GM19240 (cell line): ENCODE data around the gene IGSF21.

Experiments
- DNase-seq: peaks from one replicate; pipeline ENCODE4 v3.0.0; 2011; ENCODE audit warnings: low spot score; ENCODE audit not compliant: insufficient read length

IGSF21 gene

DNA sequence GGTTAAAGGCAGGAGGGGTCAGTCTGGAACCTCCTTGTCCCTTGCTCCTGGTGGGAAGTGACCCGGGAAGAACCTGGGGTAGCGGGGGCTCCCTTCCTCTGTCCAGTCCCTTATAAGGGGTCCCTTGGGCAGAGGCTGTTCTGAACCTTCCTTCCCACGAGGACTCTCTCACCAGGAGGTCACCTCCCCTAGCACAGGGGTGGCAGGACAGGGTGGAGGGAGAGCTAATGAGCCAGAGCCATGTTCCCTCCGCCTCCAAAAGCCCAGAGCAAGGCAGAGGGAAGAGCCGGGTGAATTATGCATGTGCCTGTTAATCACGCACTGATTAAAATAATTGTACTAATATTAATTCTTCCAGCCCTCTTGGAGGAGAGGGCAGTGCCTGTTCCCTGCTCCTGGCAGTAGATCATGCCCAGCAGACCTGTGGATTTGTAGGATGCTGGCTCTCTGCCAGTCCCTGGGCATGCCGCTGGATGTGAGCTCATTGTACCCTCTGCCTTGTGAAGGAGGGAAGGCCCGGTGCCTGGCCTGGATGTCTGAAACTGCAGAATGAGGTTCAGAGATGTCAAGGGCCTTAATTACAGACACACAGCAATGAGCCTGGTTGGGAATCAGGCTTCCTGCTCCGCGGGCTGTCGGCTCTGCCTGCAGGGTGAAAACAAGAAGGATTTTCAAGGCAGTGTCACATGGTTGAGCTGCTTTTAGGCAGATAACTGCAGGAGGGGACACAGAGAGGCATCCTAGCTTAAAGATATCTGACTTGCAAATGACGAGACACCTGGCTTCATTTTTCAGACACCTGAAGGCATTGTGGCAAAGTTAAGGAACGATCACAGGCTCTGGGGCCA lies 68.2 kb downstream of the IGSF21 start:
- no peak for DNase-seq

DNA sequence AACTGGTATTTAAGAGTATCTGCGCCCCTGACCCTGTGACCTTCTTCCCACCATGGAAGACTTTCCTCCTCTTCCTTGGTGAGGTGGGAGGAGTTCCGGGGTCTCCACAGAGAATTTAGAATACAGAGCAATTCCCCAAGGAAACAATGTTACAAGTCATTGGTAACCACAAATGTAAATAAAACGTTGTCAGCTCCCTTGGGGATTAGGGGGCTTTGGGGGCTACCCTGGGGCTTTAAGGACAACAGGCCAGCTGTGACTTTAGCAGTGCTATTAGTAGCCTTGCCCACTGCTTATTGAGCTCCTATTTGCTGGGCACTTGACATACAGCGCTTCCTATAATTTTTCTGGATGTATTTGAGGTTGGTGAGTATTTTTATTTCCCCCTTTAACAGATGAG lies 69.0 kb downstream of the IGSF21 start:
- DNase-seq = no peak

DNA sequence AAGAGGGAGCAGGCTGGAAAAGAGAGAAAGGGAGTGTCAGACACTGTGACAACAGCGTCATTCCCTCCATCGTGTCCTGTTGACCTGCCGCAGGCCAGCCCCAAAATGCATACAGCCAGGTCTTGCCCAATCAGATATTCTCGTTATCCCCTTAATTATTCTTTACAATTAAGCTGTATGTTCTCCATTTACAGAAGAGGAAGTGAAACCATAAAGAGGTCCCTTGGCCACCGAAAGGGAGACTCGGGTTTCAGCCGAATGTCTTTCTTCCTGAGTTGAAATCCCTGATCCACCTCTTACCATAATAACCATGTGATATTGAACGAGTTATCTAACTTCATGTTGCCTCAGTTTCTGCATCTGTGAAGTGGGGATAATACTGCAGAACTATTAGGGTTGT lies 70.5 kb downstream of the IGSF21 start:
- DNase-seq = peak; percentile 19

DNA sequence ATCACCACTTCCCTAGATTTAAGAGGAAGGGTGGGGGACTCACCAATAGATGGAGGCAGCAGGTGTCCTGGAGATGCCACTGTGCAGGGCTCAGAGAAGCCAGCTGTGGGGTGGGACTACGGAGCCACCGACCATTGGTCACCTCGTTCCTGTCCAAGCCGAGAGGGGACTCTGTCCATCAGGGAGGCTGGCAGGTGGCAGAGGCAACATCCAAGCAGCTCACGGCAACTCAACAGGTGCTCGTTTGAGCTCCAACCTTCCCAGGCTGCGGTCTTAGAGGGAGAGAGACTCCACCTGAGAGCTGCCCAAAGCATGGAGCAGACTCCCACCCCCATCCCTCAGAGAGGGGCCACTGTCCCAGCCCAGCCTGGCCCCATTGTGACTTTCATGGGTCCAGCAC lies 71.4 kb downstream of the IGSF21 start:
- no peak for DNase-seq

DNA sequence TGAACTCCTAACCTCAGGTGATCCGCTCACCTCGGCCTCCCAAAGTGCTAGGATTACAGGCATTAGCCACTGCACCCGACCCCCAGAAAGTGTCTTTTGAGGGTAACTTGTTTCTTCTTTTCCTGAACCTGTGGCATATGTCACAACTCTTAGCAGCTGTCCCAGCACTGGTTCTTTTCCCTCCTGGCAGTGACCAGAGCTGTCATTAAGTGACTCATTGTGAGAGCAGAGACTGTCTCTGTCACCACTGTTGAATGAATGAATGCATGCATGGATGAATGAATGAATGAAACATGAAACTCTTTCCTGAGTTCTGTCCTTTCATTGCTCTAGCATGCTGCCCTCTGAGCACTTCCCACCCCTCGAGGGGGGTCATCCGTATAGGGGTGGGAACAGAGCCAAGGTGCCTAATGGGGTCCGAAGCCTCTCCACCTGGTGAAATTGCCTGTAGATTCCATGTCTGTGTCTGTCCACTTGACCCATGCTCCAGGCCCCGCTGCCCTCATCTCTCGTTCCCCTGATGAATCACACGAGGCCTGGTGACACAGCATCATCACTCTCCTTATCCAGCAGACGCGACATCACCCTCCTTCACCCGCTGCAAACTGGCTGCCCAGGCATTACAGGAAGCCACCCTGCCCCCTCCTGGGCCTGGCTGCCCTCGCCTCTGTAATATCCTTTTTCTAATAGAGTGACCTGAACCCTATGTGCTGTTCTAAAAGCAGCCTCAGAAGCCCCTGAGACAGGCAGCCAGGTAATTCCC lies 75.0 kb downstream of the IGSF21 start:
- no peak for DNase-seq

DNA sequence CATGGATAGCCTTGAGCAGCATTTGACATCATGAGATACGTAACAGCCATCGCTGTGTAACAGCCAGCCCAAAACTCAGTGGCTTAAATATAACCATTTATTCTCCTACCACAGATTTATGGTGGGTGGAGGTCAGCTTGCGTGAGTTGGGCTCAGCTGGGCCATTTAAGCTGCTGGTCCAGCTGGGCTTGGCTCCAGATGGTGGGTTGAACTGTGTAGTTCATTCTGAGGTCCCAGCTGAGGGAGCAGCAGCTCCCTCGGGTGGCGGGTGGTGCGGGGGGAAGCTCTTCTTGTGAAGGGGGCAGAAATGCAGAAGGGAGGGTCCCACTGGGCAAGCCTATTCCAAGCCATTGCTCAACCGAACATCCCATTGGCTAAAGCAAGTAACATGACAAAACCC lies 75.9 kb downstream of the IGSF21 start:
- DNase-seq = no peak

DNA sequence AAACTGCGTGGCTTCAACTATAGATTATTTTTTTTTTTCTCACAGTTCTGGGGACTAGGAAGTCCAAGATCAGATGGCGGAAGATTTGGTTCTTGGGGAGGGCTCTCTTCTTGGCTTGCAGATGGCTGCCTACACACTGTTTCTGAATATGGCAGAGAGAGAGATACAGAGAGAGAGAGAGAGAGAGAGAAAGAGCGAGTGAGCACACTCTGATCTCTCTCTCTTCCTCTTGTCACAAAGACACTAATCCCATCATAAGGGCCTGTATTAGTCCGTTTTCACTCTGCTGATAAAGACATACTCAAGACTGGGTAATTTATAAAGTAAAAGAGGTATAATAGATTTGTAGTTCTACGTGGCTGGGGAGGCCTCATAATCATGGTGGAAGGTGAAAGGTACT lies 79.5 kb downstream of the IGSF21 start:
- no peak for DNase-seq

DNA sequence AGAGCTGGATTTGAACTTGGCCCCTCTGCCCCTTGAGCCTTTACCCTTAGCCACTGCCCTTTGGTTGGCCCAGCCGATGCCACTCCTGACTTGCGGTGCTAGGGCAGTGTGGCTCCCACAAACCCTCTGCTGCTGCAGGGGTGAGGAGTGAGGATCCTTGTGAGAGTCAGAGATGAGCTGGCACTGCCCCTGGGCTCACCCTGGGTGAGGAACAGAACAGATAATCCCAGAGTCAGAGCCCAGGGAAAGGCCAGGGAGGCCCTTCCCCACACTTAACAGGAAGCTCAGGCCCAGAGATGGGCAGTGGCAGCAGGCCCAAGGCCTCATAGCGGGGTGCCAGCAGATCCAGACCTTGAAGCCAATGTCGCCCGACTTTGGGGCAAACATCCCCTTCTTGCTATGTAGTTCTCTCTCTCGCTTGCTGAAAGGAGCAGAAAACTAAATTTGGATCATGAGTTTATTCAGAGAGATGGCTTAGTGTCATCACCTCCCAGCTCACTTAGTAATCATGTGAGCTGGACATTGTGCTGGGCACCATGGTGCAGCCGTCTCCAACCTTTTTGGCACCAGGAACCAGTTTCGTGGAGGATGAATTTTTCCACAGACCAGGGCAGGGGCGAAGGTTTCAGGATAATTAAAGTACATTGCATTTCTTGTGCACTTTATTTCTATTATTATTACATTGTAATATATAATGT lies 81.4 kb downstream of the IGSF21 start:
- DNase-seq = no peak

DNA sequence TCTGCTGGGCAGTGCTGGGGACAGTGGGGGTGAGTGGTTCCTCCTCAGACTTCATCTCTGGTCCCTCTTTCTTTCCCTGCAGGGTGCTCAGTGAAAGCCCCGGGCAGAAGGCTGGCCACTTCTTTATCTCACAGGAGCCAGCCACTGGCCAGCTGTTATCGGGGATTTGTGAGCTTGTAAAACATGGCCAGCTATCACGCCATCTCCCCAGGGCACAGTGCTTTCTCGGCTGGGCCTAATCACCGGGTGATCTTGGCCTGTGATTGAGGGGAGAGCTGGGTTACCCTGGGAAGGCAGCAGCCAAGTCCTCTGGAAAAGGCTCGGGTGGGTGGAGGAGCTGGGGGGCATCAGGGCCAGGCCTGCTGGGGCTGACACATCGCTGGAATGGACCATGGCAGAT lies 83.0 kb downstream of the IGSF21 start:
- no peak for DNase-seq

DNA sequence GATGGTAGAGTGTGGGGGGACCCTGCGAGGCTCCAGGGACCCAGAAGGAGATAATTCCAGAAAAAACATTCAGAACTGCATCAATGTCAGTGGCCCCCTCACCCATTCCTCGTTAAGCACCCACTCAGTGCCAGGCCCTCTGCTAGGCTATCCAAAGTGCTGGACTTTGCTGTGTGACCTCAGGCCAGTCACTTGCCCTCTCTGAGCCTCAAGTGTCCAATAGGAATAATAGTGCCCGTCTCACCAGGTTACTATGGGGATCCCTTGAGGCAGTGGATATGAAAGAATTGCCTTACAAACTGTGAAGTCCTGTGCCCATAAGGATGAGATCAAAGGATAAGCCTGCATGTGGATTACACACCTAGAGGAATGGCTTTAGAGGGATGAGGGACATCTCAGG lies 83.4 kb downstream of the IGSF21 start:
- no peak for DNase-seq

DNA sequence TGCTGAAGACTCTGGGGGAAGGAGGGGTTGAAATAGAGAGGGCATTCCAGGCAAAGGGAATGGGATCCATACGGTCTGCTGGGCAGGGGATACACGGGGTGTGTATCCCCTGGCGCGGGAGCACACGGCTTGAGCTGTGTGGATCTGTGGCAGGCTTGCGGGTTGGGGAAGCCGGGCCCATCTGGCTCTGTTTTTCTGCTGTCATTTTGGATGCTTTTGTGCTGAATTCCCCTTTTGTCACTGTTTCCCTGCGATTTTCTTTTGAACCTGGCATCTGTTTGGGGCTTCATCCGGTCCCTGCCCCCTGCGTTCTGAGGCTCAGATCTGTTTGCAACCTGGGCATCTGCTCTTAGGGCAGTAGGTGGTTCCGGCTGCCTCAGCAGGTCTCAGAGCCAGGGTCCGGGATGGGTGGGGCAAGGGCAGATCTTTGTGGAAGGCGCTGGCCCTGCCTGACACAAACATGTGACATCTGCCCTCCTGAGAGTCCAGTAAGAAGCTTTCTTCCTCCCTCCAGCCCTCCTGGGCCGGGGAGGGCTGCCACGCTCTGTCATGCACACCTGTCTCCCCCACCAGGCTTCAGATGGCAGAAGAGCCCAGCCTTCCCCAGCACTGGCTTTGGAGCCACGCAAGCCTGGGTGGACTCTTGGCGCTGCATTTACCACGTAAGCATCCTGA lies 84.0 kb downstream of the IGSF21 start:
- no peak for DNase-seq

DNA sequence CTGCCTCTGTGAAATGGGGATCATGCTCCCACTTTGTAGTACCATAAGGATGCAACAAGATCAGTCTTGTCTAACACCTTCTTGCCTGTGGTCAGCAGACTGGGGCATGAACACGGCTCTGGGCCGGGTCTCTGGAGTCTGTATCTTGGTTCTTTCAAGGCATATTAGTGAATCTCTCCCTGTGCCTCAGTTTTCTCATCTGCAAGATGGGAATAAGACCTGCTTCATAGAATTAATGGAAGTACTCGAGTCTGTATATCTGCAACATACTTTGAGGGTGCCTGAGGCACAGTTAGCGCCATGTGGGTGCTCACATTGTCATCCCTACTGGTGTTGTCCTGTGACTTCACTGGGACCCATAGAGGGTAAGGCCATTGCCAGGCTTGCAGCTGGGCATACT lies 84.6 kb downstream of the IGSF21 start:
- DNase-seq = no peak

DNA sequence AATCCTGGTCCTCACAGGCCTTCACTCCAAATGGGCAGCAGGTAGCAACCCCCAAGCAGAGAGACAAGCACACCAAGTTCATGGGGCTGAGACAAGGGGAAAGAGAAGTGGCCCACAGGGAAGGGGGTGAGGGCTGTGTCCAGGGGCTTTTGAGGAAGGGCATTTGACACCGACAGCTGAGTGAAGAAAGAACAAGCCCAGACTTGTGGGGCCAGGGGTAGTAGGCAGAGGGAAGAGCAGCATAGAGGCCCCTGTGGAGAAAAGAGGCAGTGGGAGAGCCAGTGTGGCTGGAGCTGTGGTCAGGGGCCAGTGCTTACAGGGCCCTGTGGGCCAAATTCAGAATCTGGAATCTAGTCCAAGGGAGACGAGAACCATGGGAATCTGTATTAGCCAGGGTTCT lies 85.4 kb downstream of the IGSF21 start:
- DNase-seq = no peak

DNA sequence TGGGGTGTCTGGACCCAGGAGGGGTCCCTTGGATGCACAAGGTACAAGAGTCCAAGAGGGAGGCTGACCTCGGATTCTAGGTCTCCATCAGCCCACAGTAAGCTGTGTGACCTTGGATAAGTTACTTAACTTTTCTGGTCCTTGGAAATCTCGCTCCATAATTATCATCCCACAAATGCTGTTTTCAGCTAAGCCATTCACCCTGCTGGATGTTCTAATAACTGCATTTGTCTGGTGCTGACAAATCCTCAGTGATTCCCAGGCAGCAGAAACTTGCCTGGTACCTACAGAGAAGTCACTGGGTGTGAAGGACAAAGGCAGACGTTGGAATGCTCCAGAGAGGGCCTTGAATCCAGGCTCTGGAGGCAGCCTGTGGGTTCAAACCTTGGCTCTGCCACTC lies 89.7 kb downstream of the IGSF21 start:
- no peak for DNase-seq

DNA sequence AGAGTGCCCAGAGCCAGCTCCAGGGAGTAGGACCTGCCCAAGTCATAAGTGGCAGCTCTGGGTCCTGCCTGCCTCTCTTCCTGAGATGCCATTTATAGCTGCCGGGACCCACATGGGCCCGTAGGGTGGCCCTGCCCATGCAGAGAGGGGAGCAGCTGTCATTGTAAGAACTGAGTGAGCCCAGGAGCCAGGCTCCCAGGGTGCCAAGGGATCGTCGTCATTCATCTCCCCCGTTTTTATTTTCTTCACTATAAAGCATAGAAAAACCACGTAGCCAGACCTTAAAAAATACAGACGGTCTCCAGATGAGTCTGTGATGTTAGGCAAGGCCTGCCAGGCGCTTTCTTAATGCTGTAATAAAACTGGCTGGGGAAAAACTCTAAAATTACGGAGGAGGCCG lies 90.7 kb downstream of the IGSF21 start:
- DNase-seq = no peak

DNA sequence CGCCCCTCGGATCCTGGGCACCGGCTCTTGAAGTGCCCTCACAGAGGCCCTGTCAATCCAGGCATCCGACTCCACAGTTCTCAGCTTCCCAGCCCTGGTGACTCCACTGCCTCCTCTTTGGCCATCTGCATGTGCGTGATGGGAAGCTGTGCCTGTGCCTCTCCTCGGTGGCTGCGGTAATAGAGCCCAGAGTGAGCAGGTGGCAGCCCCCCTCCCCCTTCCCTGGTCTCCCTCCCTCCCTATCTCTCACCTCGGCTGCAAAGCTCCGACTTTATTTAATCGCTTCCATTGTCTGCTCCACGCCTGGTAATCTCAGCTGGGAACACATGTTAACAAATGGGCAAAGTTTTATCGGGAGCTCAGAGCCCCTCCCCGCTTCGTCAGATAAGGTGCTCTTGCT lies 91.9 kb downstream of the IGSF21 start:
- DNase-seq = no peak

DNA sequence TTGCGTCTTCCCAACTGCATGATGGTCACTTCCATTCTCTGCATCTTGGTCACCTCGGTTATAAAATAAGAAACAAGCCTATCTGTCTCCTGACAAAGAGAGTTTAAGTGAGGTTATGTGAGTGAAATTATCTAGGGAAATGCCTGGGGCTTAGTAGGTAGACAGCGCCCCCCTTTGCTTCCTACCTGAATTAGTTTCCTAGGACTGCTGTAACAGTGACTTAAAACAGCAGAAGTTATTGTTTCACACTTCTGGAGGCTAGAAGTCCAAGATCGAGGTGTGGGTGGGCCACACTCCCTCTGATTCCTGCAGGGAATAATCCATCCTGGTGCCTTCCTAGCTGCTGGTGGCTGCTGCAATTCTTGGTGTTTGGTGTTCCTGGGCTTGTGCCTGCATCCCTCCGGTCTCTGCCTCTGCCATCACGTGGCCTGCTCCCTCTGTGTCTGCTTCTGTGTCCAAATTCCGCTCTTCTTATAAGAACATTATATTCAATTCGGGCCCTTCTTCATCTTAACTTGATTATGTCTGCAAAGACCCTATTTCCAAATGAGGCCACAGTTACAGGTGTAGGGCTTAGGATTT lies 92.6 kb downstream of the IGSF21 start:
- no peak for DNase-seq

DNA sequence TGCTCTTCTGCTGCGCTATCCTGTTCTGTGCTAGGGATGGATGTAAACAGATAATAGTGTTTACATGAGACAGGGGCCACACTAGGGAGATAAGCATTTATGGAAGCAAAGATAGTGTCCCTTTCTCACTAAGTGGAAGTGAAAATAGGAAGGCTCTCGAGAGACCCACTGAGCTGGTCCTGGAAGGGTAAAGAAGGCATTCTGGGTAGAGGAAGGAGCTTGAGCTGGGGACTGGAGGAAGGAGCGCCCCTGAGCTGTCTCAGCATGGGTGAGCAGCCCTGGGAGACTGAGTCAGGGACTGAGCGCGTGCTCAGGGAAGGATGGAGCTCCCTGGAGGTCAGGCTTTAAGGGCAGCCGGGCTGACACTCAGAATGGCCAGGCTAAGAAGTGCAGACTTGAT lies 93.3 kb downstream of the IGSF21 start:
- DNase-seq = no peak

DNA sequence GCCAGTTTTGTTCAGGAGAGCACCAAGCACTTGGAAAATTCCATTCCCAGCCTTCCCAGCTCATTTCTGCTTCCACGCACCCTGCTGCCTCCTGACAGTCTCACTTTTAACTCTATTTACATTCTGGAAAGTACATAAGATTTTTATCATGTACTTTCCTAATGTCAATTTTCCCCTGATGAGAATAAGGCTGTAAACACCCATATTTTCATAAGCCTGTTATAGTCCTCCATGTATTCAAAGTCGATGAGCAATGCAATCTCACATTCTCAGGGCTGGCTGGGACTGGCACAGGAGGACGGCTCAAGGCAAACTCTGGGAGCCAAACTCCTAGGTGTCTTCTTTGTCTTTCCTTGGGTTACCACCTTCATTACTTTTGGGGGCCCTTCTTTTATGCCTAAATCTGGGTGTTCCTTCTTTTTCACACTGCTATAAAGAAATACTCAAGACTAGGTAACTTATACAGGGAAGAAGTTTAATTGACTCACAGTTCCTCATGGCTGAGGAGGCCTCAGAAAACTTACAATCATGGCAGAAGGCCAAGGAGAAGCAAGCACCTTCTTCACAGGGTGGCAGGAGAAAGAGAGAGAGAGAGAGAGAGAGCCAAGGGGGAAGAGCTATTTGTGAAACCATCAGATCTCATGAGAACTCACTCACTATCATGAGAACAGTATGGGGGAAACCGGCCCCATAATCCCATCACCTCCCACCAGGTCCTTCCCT lies 94.6 kb downstream of the IGSF21 start:
- no peak for DNase-seq

DNA sequence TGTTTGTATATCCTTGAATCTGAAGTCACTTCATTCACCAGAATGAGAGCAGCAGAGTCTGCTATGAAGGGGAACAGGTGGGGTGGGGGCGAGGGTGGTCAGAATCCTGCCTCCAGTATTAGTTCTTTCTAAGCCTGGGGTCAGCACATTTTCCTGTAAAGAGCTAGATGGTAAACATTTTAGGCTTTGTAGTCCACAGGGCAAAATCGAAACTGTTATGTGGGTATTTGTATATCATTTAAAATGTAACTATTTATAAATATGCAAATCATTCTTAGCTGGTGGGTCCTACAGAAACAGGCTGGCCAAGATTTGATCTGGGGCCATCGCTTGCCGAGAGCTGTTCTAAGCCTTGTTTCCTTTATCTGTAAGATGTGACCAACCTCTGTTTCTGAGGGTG lies 96.0 kb downstream of the IGSF21 start:
- DNase-seq = no peak

DNA sequence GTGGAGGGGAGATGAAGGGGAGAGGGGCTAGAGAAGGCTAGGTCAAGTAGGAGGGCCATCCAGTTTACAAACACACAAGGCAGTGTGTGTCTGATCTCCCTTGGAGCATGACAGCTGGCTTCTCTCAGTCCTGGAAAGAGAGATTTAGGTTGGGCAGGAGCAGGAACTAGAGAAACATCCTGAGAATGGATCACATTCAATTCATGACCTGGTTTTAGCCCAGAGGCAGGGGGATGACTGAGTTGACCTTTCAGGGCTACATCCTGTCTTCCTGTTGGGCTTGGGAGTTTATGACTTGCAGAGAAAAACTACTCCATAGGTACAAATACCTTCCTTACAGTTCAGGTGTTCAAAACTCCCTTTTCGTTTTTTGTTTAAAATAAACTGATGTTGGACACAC lies 97.0 kb downstream of the IGSF21 start:
- no peak for DNase-seq
